ACC112 (cell line): ENCODE measurements around the gene BAIAP2.

Experiments used
- H2AFZ ChIP-seq: fragments of 200-600 bp; sonication (generic); one replicate; pipeline ENCODE4 v1.6.0; 2017; ENCODE audit warnings: antibody characterized with exemption, low read length; ENCODE audit not compliant: unreplicated experiment
- H3K27ac ChIP-seq: fragments of 200-600 bp; sonication (generic); 2 replicates; pipeline ENCODE4 v1.5.1; 2014; ENCODE audit warnings: low read depth, mild to moderate bottlenecking, antibody characterized with exemption, low read length, moderate library complexity
- H3K27me3 ChIP-seq: fragments of 200-600 bp; sonication (generic); 2 replicates; pipeline ENCODE4 v1.6.1; 2014; ENCODE audit warnings: mild to moderate bottlenecking, antibody characterized with exemption, low read length, moderate library complexity, mixed read lengths; ENCODE audit not compliant: insufficient read depth
- H3K36me3 ChIP-seq: fragments of 200-600 bp; sonication (generic); 2 replicates; pipeline ENCODE4 v1.6.1; 2016; ENCODE audit warnings: mild to moderate bottlenecking, antibody characterized with exemption, low read length, moderate library complexity, mixed read lengths; ENCODE audit not compliant: insufficient read depth
- H3K4me1 ChIP-seq: fragments of 200-600 bp; sonication (generic); one replicate; pipeline ENCODE4 v1.6.1; 2016; ENCODE audit warnings: low read length, mixed read lengths; ENCODE audit not compliant: insufficient read depth, unreplicated experiment, control insufficient read depth
- H3K4me3 ChIP-seq: fragments of 200-600 bp; sonication (generic); 2 replicates; pipeline ENCODE4 v1.5.1; 2014; ENCODE audit warnings: mild to moderate bottlenecking, low read depth, low read length
- H3K79me2 ChIP-seq: fragments of 200-600 bp; sonication (generic); one replicate; pipeline ENCODE4 v1.6.0; 2016; ENCODE audit warnings: low read length; ENCODE audit not compliant: control insufficient read depth, unreplicated experiment, insufficient read depth

Gene BAIAP2

GRCh38 chr17:81127526-81128177, 92.7 kb downstream of the BAIAP2 start:
- Histone ChIP-seq H2AFZ (no peak overlapping the region), H3K4me3 (no peak overlapping the region), H3K27me3 (peaks cover 5% of the 10 kb centered on the region; the same call in 1 of the 2 replicates), H3K36me3 (no peaks in the 10 kb centered on the region), H3K79me2 (no peaks in the 10 kb centered on the region), H3K4me1 (no peaks in the 10 kb centered on the region), H3K27ac (no peak overlapping the region)

DNA sequence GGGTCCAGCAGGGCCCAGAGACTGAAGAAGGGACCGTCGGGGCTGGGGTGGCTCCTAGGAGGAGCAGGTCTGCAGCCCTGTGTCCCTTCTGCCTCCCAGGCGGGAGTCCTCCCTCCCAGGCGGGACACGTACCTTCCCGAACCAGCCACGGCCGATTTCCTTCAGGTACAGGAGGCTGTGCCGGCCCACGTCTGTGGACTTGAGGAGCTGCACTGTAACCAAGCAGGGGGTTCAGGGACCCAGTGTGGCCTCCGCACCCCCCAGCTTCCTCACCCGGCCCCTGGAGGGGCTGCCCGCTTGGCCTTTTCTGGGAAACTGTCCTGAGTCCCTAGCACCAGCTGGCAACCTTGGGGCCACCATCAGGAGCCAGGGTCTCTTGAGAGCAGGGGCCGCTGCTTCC, 93.4 kb downstream of the BAIAP2 start:
- Histone ChIP-seq H3K27me3 (no peaks in the 10 kb centered on the region), H3K79me2 (no peaks in the 10 kb centered on the region), H3K4me1 (no peaks in the 10 kb centered on the region), H3K27ac (no peak overlapping the region), H3K36me3 (no peaks in the 10 kb centered on the region), H2AFZ (no peak overlapping the region), H3K4me3 (no peak overlapping the region)

DNA sequence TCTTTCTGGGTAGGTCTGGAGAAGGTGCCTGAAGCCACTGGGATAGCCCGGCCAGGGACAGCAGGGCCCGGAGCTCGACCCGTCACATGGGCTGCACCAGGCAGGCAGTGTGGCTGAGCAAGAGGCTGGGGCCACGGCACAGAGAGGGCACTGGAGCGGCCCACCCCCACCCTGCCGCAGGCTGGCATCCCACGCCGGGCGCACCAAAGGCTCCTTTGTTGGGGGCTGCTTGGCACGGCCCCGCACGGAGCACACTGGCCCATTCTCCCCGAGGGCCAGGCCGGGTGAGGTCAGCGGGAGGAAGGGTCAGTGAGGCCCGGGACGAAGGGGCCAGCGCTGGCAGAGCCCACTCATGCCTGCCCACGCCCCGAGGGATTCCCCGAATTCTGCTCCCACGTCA, 93.8 kb downstream of the BAIAP2 start:
- Histone ChIP-seq H3K4me1 (no peaks in the 10 kb centered on the region), H2AFZ (no peak overlapping the region), H3K79me2 (no peaks in the 10 kb centered on the region), H3K27me3 (no peaks in the 10 kb centered on the region), H3K27ac (no peak overlapping the region), H3K4me3 (no peak overlapping the region), H3K36me3 (no peaks in the 10 kb centered on the region)

DNA sequence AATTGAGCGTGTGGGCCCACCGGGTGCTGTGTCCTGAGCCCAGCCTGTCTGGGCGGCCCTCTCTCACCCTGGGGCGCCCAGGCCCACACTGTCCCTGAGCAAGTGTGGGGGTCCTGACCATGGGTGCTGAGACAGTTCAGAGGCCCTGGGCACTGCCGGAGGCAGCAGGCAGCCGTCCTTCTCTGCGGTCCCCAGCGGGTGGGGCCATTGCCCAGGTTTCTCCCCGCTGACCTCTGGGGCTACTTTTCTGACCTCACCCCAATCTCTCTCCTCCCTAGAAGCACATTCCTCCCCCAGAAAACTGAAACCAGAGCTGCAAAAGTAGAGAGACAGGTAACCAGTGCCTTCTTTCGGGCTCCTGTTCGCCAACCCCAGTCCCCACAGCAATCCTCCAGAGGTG, 94.3 kb downstream of the BAIAP2 start:
- H3K79me2 ChIP-seq, result no peaks in the 10 kb centered on the region
- H3K27ac ChIP-seq, result no peak overlapping the region
- H3K4me3 ChIP-seq, result no peak overlapping the region
- no peaks in the 10 kb centered on the region for H3K4me1 ChIP-seq
- no peaks in the 10 kb centered on the region for H3K36me3 ChIP-seq
- no peak overlapping the region for H2AFZ ChIP-seq
- no peaks in the 10 kb centered on the region for H3K27me3 ChIP-seq

DNA sequence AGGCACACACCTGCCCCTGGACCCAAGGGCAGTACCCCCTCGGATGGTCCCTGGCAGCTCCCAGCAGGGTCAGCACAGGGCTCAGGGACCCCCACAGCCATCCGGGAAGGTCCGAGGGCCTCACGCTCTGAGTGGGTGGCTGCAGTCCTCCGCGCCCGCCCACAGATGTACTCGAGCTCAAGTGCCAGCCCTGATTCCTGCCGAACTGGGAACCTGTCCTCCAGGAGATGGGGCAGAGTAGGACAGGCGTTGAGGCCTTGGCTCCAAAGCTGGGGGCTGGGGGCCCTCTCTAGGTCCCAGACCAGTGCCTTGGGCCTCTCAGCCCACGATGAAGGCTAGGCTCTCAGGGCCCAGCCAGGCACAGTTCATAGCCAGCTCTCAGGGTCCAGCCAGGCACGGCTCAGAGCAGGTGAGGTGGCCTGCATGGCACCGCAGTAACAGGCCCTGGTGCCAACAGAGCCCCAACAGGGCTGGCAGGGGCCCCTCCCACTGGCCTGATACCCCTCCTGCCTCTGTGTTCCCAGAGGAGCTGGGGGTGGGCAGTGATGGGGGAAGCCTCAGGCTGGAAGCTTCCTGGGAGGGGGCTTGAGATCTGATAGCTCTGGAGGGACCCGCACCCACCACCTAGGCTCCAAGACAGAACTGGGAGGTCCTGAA, 94.9 kb downstream of the BAIAP2 start:
- Histone ChIP-seq H3K4me3 (no peak overlapping the region), H3K27ac (no peak overlapping the region), H3K79me2 (no peaks in the 10 kb centered on the region), H3K4me1 (no peaks in the 10 kb centered on the region), H3K36me3 (no peaks in the 10 kb centered on the region), H2AFZ (no peak overlapping the region), H3K27me3 (no peaks in the 10 kb centered on the region)

- Histone ChIP-seq H2AFZ (no peak overlapping the region), H3K4me1 (no peaks in the 10 kb centered on the region), H3K36me3 (no peaks in the 10 kb centered on the region), H3K27ac (no peak overlapping the region), H3K79me2 (no peaks in the 10 kb centered on the region), H3K4me3 (no peak overlapping the region), H3K27me3 (no peaks in the 10 kb centered on the region)
Measured at GRCh38 chr17:81130385-81131361, 95.7 kb downstream of the BAIAP2 start.

- Histone ChIP-seq H3K27ac (no peak overlapping the region), H3K4me3 (no peak overlapping the region), H3K27me3 (no peaks in the 10 kb centered on the region), H3K79me2 (no peaks in the 10 kb centered on the region), H2AFZ (no peak overlapping the region), H3K36me3 (no peaks in the 10 kb centered on the region), H3K4me1 (no peaks in the 10 kb centered on the region)
Measured at GRCh38 chr17:81131486-81132196, 96.7 kb downstream of the BAIAP2 start.

GRCh38 chr17:81132197-81132540, 97.2 kb downstream of the BAIAP2 start:
- no peaks in the 10 kb centered on the region for H3K4me1 ChIP-seq
- H2AFZ ChIP-seq, result no peak overlapping the region

DNA sequence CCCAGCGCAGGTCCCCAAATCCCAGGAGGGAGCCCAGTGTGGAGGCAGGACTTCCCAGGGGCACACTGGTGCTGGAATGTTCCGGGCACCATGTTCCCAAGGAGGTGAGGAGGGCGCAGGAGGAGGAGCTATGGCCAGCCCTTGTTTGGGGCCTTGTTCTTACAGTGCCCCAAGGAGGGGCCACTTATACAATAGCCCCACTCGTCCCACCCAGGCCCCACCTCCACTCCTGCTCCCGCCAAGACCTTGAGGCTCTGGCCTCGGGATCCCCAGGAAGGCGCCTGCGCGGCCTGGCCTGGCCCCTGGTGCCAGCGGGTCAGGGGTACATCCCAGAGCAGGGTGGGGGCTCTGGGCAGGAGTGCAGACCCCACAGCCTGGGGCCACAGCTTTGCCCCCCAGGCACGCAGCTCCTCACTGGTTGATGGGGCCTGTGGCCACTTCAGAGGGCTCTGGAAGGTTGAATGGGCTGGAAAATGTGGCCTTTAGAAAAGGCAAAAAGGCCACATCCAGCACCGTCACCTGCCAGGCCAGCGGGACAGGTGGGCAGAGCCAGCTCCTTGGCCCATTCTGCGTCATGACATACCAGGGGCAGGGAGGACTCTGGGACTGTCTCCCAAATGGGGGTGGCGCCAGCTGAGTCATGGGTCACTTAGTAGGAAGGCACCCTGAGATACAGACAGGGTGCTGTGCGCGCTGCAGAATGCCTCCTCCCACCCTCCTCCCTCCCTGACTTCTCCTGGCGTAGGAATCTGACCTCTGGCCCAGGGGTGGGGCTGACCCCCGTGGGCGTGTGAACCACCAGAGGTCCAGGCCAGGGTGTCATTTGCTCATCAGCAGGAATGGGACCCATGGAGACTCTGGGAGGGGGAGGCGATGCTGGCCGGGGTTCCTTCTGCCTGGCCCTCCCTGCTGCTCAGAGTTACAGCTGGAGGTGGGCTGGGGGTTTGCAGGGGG, 98.1 kb downstream of the BAIAP2 start:
- H3K4me3 ChIP-seq, result no peak overlapping the region
- H3K4me1 ChIP-seq, result no peaks in the 10 kb centered on the region
- no peak overlapping the region for H3K27ac ChIP-seq
- H2AFZ ChIP-seq, result no peak overlapping the region
- no peaks in the 10 kb centered on the region for H3K79me2 ChIP-seq
- H3K36me3 ChIP-seq, result no peaks in the 10 kb centered on the region
- H3K27me3 ChIP-seq, result no peaks in the 10 kb centered on the region

More at GRCh38 chr17:81132197-81132540, 97.2 kb downstream of the BAIAP2 start:
- Histone ChIP-seq H3K36me3 (no peaks in the 10 kb centered on the region), H3K79me2 (no peaks in the 10 kb centered on the region), H3K27me3 (no peaks in the 10 kb centered on the region), H3K4me3 (no peak overlapping the region), H3K27ac (no peak overlapping the region)
